Breast epithelium (tissue), 4 donors: Measurements from ENCODE around the gene HIPK2. TPM values are rescaled to one million over a fixed set of nuclear protein-coding genes. Genes with fewer than 3 reads are reported as not detected.

ENCODE experiments used
- DNase-seq, 2 donors: peaks; one replicate each; pipeline ENCODE4 v3.0.0-alpha.2; 2019; ENCODE audit warnings: low spot score in 2 of 2
- H3K27ac ChIP-seq, 2 donors: fragments of 200-600 bp; sonication (generic) in 1 of 2; one replicate each; pipeline ENCODE4 v1.5.1; 2016 to 2019; ENCODE audit warnings: mild to moderate bottlenecking in 1 of 2
- H3K27me3 ChIP-seq, 2 donors: fragments of 200-600 bp; sonication (generic) in 1 of 2; one replicate each; pipeline versions ENCODE4 v1.5.1 to v1.6.0; 2017 to 2019; ENCODE audit warnings: control low read depth in 1 of 2, mild to moderate bottlenecking in 1 of 2
- H3K36me3 ChIP-seq: fragments of 200-600 bp; one replicate; pipeline ENCODE4 v1.5.1; 2019
- H3K4me1 ChIP-seq, 2 donors: fragments of 200-600 bp; sonication (generic); one replicate each; pipeline ENCODE4 v1.5.1; 2016 to 2019; ENCODE audit warnings: control low read depth in 1 of 2
- H3K4me3 ChIP-seq, 3 donors: fragments of 200-600 bp; sonication (generic); 1 replicate in 2 of 3; 2 replicates in 1 of 3; pipeline ENCODE4 v1.5.1; 2016 to 2019; ENCODE audit warnings: mild to moderate bottlenecking in 3 of 3, moderate library complexity in 2 of 3
- H3K9me3 ChIP-seq, 2 donors: fragments of 200-600 bp; sonication (generic) in 1 of 2; one replicate each; pipeline ENCODE4 v1.5.1; 2016 to 2019; ENCODE audit warnings: control low read depth in 1 of 2
- CTCF ChIP-seq, 3 donors: fragments of 450-650 bp; IDR thresholded peaks; one replicate each; pipeline ENCODE4 v1.5.1; 2016 to 2017; ENCODE audit warnings: antibody characterized with exemption in 3 of 3, mild to moderate bottlenecking in 3 of 3, moderate library complexity in 3 of 3
- POLR2A ChIP-seq: fragments of 450-650 bp; IDR thresholded peaks from one replicate; pipeline ENCODE4 v1.6.1; 2016; ENCODE audit warnings: antibody characterized with exemption, mild to moderate bottlenecking, moderate library complexity
- POLR2AphosphoS5 ChIP-seq, 3 donors: sonication (generic); formaldehyde crosslinking; IDR thresholded peaks; one replicate each; pipeline ENCODE4 v1.6.1; 2017; ENCODE audit warnings: antibody characterized with exemption in 3 of 3
- intact Hi-C: fragments of 100-400 bp; cut with DNase I; formaldehyde crosslinking; loops from one replicate; pipeline ENCODE4 v1.15.1; 2023; ENCODE audit warnings: low total_unique reads
- total RNA-seq, 3 donors: library from RNA; depleted of rRNA; stranded (reverse); fragments of >200 nt; gene quantifications; one replicate each; pipeline ENCODE4 v1.1.0, GENCODE V29; 2016

HIPK2 gene
- total RNA-seq, 3 donors from 2014 or later = 26.4 to 31.8 (median 31.1) TPM

GRCh38 chr7:139701908-139702307, 75.9 kb downstream of the HIPK2 start:
- Histone ChIP-seq H3K27me3 (no peaks in the 10 kb centered on the region), H3K9me3 (no peaks in the 10 kb centered on the region), H3K27ac (no peak overlapping the region), H3K4me3 (no peak overlapping the region), H3K4me1 (no peaks in the 10 kb centered on the region), H3K36me3 (no peaks in the 10 kb centered on the region)
- intact Hi-C loops = no loop called here
- no peak for DNase-seq
- TF ChIP-seq POLR2A = no peak

GRCh38 chr7:139700505-139701235, 77.1 kb downstream of the HIPK2 start:
- Histone ChIP-seq H3K27ac (no peak overlapping the region), H3K27me3 (no peaks in the 10 kb centered on the region), H3K9me3 (no peaks in the 10 kb centered on the region), H3K36me3 (no peaks in the 10 kb centered on the region), H3K4me3 (no peak overlapping the region), H3K4me1 (no peaks in the 10 kb centered on the region)
- no peak for DNase-seq
- intact Hi-C loops = no loop called here
- TF ChIP-seq POLR2AphosphoS5 (IDR thresholded peaks at IDR 0.05) (no peak), CTCF (IDR thresholded peaks at IDR 0.05) (no peak), POLR2A (no peak)

- Histone ChIP-seq H3K36me3 (no peaks in the 10 kb centered on the region), H3K4me1 (no peaks in the 10 kb centered on the region), H3K4me3 (no peak overlapping the region), H3K27ac (no peak overlapping the region), H3K27me3 (no peaks in the 10 kb centered on the region), H3K9me3 (no peaks in the 10 kb centered on the region)
- intact Hi-C loops = no loop called here
- TF ChIP-seq POLR2AphosphoS5 (IDR thresholded peaks at IDR 0.05) = no peak
- TF ChIP-seq CTCF (IDR thresholded peaks at IDR 0.05) = no peak
- TF ChIP-seq POLR2A = no peak
- DNase-seq = no peak
Measured at GRCh38 chr7:139699640-139700504, 77.9 kb downstream of the HIPK2 start.

GRCh38 chr7:139698844-139699243, 79.0 kb downstream of the HIPK2 start:
- no peaks in the 10 kb centered on the region for H3K27me3 ChIP-seq
- TF ChIP-seq POLR2AphosphoS5 (IDR thresholded peaks at IDR 0.05) = no peak
- no peak for TF ChIP-seq POLR2A
- no peak for TF ChIP-seq CTCF (IDR thresholded peaks at IDR 0.05)
- H3K27ac ChIP-seq = no peak overlapping the region
- H3K4me1 ChIP-seq = no peaks in the 10 kb centered on the region
- H3K9me3 ChIP-seq = no peaks in the 10 kb centered on the region
- no peaks in the 10 kb centered on the region for H3K36me3 ChIP-seq
- no peak overlapping the region for H3K4me3 ChIP-seq
- DNase-seq = no peak
- intact Hi-C loops = no loop called here

GRCh38 chr7:139698278-139698677, 79.5 kb downstream of the HIPK2 start:
- H3K27ac ChIP-seq = no peak overlapping the region
- no peaks in the 10 kb centered on the region for H3K9me3 ChIP-seq
- H3K36me3 ChIP-seq = no peaks in the 10 kb centered on the region
- no peaks in the 10 kb centered on the region for H3K4me1 ChIP-seq
- TF ChIP-seq CTCF (IDR thresholded peaks at IDR 0.05) = no peak
- TF ChIP-seq POLR2A = no peak
- no peak for TF ChIP-seq POLR2AphosphoS5 (IDR thresholded peaks at IDR 0.05)
- no peak for DNase-seq
- H3K4me3 ChIP-seq = no peak overlapping the region
- intact Hi-C loops = no loop called here
- no peaks in the 10 kb centered on the region for H3K27me3 ChIP-seq
